ENCODE data around the gene WASL.

GRCh38 chr7:123745437-123745836 lies 3.4 kb downstream of the WASL start:
- TF ChIP-seq EP300 (IDR thresholded peaks at IDR 0.05) (no peak), POLR2A (IDR thresholded peaks at IDR 0.05; ENCODE audit: low read depth) (no peak), POLR2AphosphoS5 (IDR thresholded peaks at IDR 0.05) (no peak)
- TF ChIP-seq, protein P1, sequence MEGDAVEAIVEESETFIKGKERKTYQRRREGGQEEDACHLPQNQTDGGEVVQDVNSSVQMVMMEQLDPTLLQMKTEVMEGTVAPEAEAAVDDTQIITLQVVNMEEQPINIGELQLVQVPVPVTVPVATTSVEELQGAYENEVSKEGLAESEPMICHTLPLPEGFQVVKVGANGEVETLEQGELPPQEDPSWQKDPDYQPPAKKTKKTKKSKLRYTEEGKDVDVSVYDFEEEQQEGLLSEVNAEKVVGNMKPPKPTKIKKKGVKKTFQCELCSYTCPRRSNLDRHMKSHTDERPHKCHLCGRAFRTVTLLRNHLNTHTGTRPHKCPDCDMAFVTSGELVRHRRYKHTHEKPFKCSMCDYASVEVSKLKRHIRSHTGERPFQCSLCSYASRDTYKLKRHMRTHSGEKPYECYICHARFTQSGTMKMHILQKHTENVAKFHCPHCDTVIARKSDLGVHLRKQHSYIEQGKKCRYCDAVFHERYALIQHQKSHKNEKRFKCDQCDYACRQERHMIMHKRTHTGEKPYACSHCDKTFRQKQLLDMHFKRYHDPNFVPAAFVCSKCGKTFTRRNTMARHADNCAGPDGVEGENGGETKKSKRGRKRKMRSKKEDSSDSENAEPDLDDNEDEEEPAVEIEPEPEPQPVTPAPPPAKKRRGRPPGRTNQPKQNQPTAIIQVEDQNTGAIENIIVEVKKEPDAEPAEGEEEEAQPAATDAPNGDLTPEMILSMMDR (IDR thresholded peaks at IDR 0.05) = no peak
